Skeletal muscle tissue (tissue), 4 donors: ENCODE data around the gene PLEKHA8. TPM values are rescaled to one million over a fixed set of nuclear protein-coding genes. Genes with fewer than 3 reads are reported as not detected.

Source experiments
- H3K27ac ChIP-seq: one replicate; pipeline ENCODE4 v1.7.0; 2013; ENCODE audit warnings: mild to moderate bottlenecking, low read depth, low read length, inconsistent platforms
- H3K27me3 ChIP-seq, 3 donors: one replicate each; pipeline ENCODE4 v1.7.0; 2013; ENCODE audit warnings: low read length in 3 of 3; ENCODE audit not compliant: control insufficient read depth in 3 of 3, insufficient read depth in 3 of 3
- H3K36me3 ChIP-seq, 3 donors: one replicate each; pipeline ENCODE4 v1.7.0; 2013; ENCODE audit warnings: low read length in 3 of 3; ENCODE audit not compliant: control insufficient read depth in 3 of 3, insufficient read depth in 3 of 3
- H3K4me1 ChIP-seq, 3 donors: one replicate each; pipeline ENCODE4 v1.7.0; 2013; ENCODE audit warnings: low read length in 3 of 3, mild to moderate bottlenecking in 3 of 3; ENCODE audit not compliant: control insufficient read depth in 3 of 3, insufficient read depth in 3 of 3
- H3K4me3 ChIP-seq, 3 donors: one replicate each; pipeline ENCODE4 v1.7.0; 2013; ENCODE audit warnings: low read length in 3 of 3
- H3K9ac ChIP-seq, 3 donors: one replicate each; pipeline ENCODE4 v1.7.0; 2013; ENCODE audit warnings: low read length in 3 of 3, mild to moderate bottlenecking in 3 of 3, moderate library complexity in 2 of 3, low read depth in 1 of 3
- H3K9me3 ChIP-seq, 3 donors: one replicate each; pipeline ENCODE4 v1.7.0; 2013; ENCODE audit warnings: low read length in 3 of 3; ENCODE audit not compliant: control insufficient read depth in 3 of 3
- total RNA-seq: library from RNA; depleted of rRNA; stranded (reverse); fragments of >200 nt; gene quantifications from one replicate; pipeline ENCODE4 v1.2.3, GENCODE V29; 2014
- donor health status: Osteomylitis.

PLEKHA8 gene
- total RNA-seq, 1 donor from 2014 or later = 6.8 TPM

GRCh38 chr7:30076411-30076810 lies 48.2 kb downstream of the PLEKHA8 start:
- H3K9ac ChIP-seq = no peak overlapping the region
- no peaks in the 10 kb centered on the region for H3K27me3 ChIP-seq
- peaks cover 0 to 4% (median 0%) of the 10 kb centered on the region in 3 donors for H3K4me1 ChIP-seq
- H3K4me3 ChIP-seq = no peak overlapping the region
- H3K27ac ChIP-seq = no peak overlapping the region
- no peaks in the 10 kb centered on the region for H3K9me3 ChIP-seq
- H3K36me3 ChIP-seq = peaks cover 0 to 17% (median 0%) of the 10 kb centered on the region in 3 donors

- Histone ChIP-seq H3K27me3 (no peaks in the 10 kb centered on the region), H3K9me3 (no peaks in the 10 kb centered on the region), H3K4me3 (no peak overlapping the region), H3K27ac (no peak overlapping the region), H3K36me3 (peaks cover 0 to 17% (median 0%) of the 10 kb centered on the region in 3 donors), H3K4me1 (peaks cover 0 to 4% (median 0%) of the 10 kb centered on the region in 3 donors), H3K9ac (no peak overlapping the region)
Observed at GRCh38 chr7:30078280-30078679, 50.1 kb downstream of the PLEKHA8 start.

GRCh38 chr7:30079880-30080279 lies 51.7 kb downstream of the PLEKHA8 start:
- Histone ChIP-seq H3K27me3 (no peaks in the 10 kb centered on the region), H3K4me1 (peaks cover 0 to 4% (median 0%) of the 10 kb centered on the region in 3 donors), H3K9me3 (no peaks in the 10 kb centered on the region), H3K9ac (no peak overlapping the region), H3K27ac (no peak overlapping the region), H3K36me3 (peaks cover 0 to 17% (median 0%) of the 10 kb centered on the region in 3 donors), H3K4me3 (no peak overlapping the region)

- Histone ChIP-seq H3K4me1 (peaks cover 0 to 4% (median 0%) of the 10 kb centered on the region in 3 donors), H3K9me3 (no peaks in the 10 kb centered on the region), H3K36me3 (peaks cover 0 to 17% (median 0%) of the 10 kb centered on the region in 3 donors), H3K4me3 (no peak overlapping the region), H3K27me3 (no peaks in the 10 kb centered on the region), H3K9ac (no peak overlapping the region), H3K27ac (no peak overlapping the region)
Observed at GRCh38 chr7:30080818-30081217, 52.6 kb downstream of the PLEKHA8 start.

GRCh38 chr7:30082686-30083085 lies 54.5 kb downstream of the PLEKHA8 start:
- no peaks in the 10 kb centered on the region for H3K9me3 ChIP-seq
- H3K4me3 ChIP-seq = no peak overlapping the region

GRCh38 chr7:30083334-30083733 lies 55.1 kb downstream of the PLEKHA8 start:
- H3K4me1 ChIP-seq = peaks cover 0 to 4% (median 0%) of the 10 kb centered on the region in 3 donors
- H3K27ac ChIP-seq = no peak overlapping the region
- H3K9me3 ChIP-seq = no peaks in the 10 kb centered on the region
- H3K4me3 ChIP-seq = no peak overlapping the region
- no peak overlapping the region for H3K9ac ChIP-seq
- no peaks in the 10 kb centered on the region for H3K27me3 ChIP-seq
- peaks cover 0 to 17% (median 0%) of the 10 kb centered on the region in 3 donors for H3K36me3 ChIP-seq

More at GRCh38 chr7:30082686-30083085, 54.5 kb downstream of the PLEKHA8 start:
- Histone ChIP-seq H3K27ac (no peak overlapping the region), H3K4me1 (peaks cover 0 to 4% (median 0%) of the 10 kb centered on the region in 3 donors), H3K9ac (no peak overlapping the region), H3K27me3 (no peaks in the 10 kb centered on the region), H3K36me3 (peaks cover 0 to 17% (median 0%) of the 10 kb centered on the region in 3 donors)

GRCh38 chr7:30084212-30084611 lies 56.0 kb downstream of the PLEKHA8 start:
- H3K4me1 ChIP-seq = peaks cover 0 to 4% (median 0%) of the 10 kb centered on the region in 3 donors
- no peak overlapping the region for H3K4me3 ChIP-seq
- peaks cover 0 to 10% (median 0%) of the 10 kb centered on the region in 3 donors for H3K36me3 ChIP-seq
- no peaks in the 10 kb centered on the region for H3K27me3 ChIP-seq
- H3K9ac ChIP-seq = no peak overlapping the region
- no peaks in the 10 kb centered on the region for H3K9me3 ChIP-seq
- H3K27ac ChIP-seq = no peak overlapping the region

GRCh38 chr7:30086529-30086928 lies 58.3 kb downstream of the PLEKHA8 start:
- H3K9ac ChIP-seq = no peak overlapping the region
- H3K4me1 ChIP-seq = no peaks in the 10 kb centered on the region
- no peak overlapping the region for H3K4me3 ChIP-seq
- no peaks in the 10 kb centered on the region for H3K9me3 ChIP-seq
- no peak overlapping the region for H3K27ac ChIP-seq
- no peaks in the 10 kb centered on the region for H3K27me3 ChIP-seq
- H3K36me3 ChIP-seq = no peaks in the 10 kb centered on the region

- no peaks in the 10 kb centered on the region for H3K27me3 ChIP-seq
- no peak overlapping the region for H3K9ac ChIP-seq
- peaks cover under 1 to 2% (median 2%) of the 10 kb centered on the region in 3 donors for H3K4me1 ChIP-seq
- no peak overlapping the region for H3K27ac ChIP-seq
- H3K4me3 ChIP-seq = no peak overlapping the region
- no peaks in the 10 kb centered on the region for H3K36me3 ChIP-seq
- H3K9me3 ChIP-seq = no peaks in the 10 kb centered on the region
Observed at GRCh38 chr7:30087371-30087770, 59.2 kb downstream of the PLEKHA8 start.

GRCh38 chr7:30088362-30088761 lies 60.1 kb downstream of the PLEKHA8 start:
- Histone ChIP-seq H3K27ac (no peak overlapping the region), H3K36me3 (no peaks in the 10 kb centered on the region), H3K27me3 (no peaks in the 10 kb centered on the region), H3K4me3 (no peak overlapping the region), H3K9me3 (no peaks in the 10 kb centered on the region), H3K4me1 (peaks cover 2 to 8% (median 6%) of the 10 kb centered on the region in 3 donors), H3K9ac (no peak overlapping the region)
